ENCODE data around the gene BECN2. TPM values are rescaled to one million over a fixed set of nuclear protein-coding genes. Genes with fewer than 3 reads are reported as not detected.

The BECN2 gene
- total RNA-seq, 1 experiment from 2014 or later = not detected

- Histone ChIP-seq H2BK15ac (ENCODE audit: low read depth, low read length) (no peak overlapping the region), H3K4me1 (ENCODE audit: insufficient read depth, low read length) (peaks cover 4% of the 10 kb centered on the region; the same call in 1 of the 2 replicates), H3T11ph (ENCODE audit: low read length) (no peak overlapping the region), H2BK120ac (ENCODE audit: low read depth, low read length, poor library complexity, severe bottlenecking) (no peak overlapping the region), H3K27ac (ENCODE audit: insufficient read length, low read depth, low read length) (no peak overlapping the region), H2BK20ac (ENCODE audit: low read depth, low read length, poor library complexity, severe bottlenecking) (no peak overlapping the region), H3K23ac (ENCODE audit: insufficient read length, low read depth, low read length) (no peak overlapping the region), H2BK5ac (ENCODE audit: insufficient read length, low read length) (no peak overlapping the region), H2AFZ (ENCODE audit: low read length) (no peak overlapping the region), H3K9me3 (ENCODE audit: control insufficient read depth, low read depth, low read length) (no peaks in the 10 kb centered on the region), H4K20me1 (ENCODE audit: control insufficient read depth, insufficient read depth, insufficient read length) (no peaks in the 10 kb centered on the region), H2AK5ac (ENCODE audit: insufficient read length, low read length) (no peak overlapping the region), H3K79me2 (ENCODE audit: insufficient read depth, low read length) (no peaks in the 10 kb centered on the region), H3K18ac (ENCODE audit: insufficient read length, low read depth, low read length) (no peak overlapping the region), H2BK12ac (ENCODE audit: insufficient read length, low read depth, low read length) (no peak overlapping the region), H3K14ac (ENCODE audit: insufficient read depth, low read length) (no peak overlapping the region), H4K8ac (replicated peaks; ENCODE audit: insufficient read length, low read depth, low read length) (no peak overlapping the region), H3K4ac (ENCODE audit: low read depth, low read length) (no peak overlapping the region), H3K27me3 (ENCODE audit: insufficient read depth, low read length) (no peaks in the 10 kb centered on the region), H3K4me2 (ENCODE audit: insufficient read depth, insufficient read length, low read length) (no peak overlapping the region), H3K56ac (ENCODE audit: insufficient read length, low read depth, low read length) (no peak overlapping the region), H4K91ac (ENCODE audit: insufficient read length, low read depth, low read length) (no peak overlapping the region), H3K9ac (ENCODE audit: extremely low read depth, insufficient read length, low read length) (no peak overlapping the region), H3K23me2 (ENCODE audit: insufficient read length, low read depth, low read length, poor library complexity, severe bottlenecking) (peaks cover 5% of the 10 kb centered on the region), H4K5ac (ENCODE audit: insufficient read length, low read depth, low read length) (no peak overlapping the region), H3K79me1 (ENCODE audit: insufficient read depth, low read depth, low read length, poor library complexity, severe bottlenecking) (no peaks in the 10 kb centered on the region)
- no peak overlapping the region for H3K4me3 Mint-ChIP-seq
- peaks cover 18 to 30% of the 10 kb centered on the region in 2 experiments for H3K4me1 Mint-ChIP-seq
- TF ChIP-seq CTCF (conservative IDR thresholded peaks at IDR 0.05) = no peak
- H3K36me3 Mint-ChIP-seq (ENCODE audit: insufficient read depth in 1 of 3, low read depth in 3 of 3) = no peaks in the 10 kb centered on the region; a peak in 1 of 7 replicates
- no peaks in the 10 kb centered on the region for H3K9me3 Mint-ChIP-seq
- peaks cover 4% of the 10 kb centered on the region; the same call in 1 of the 2 replicates for H3K27me3 Mint-ChIP-seq (ENCODE audit: low read depth)
- no peak overlapping the region for H3K27ac Mint-ChIP-seq
- WGBS (ENCODE audit: extremely low coverage, insufficient read length, low lambda C conversion rate) = no CpG with 5 or more reads among the region's 4 CpGs
- DNase-seq = no peak
Observed at GRCh38 chr1:242002510-242002909, 44.9 kb downstream of the BECN2 start.

All from H9 (cell line).